Transverse colon (tissue), 4 donors: Measurements from ENCODE around the gene SLC2A9. TPM values are rescaled to one million over a fixed set of nuclear protein-coding genes. Genes with fewer than 3 reads are reported as not detected.

Source experiments
- DNase-seq: peaks from one replicate; pipeline ENCODE4 v3.0.0-alpha.2; 2019
- H3K27ac ChIP-seq, 4 donors: fragments of 200-600 bp; sonication (generic); 2 replicates each; pipeline ENCODE4 v1.5.1; 2016 to 2018; ENCODE audit warnings: inconsistent platforms in 4 of 4
- H3K27me3 ChIP-seq: fragments of 200-600 bp; sonication (generic); 2 replicates; pipeline ENCODE4 v1.5.1; 2017; ENCODE audit warnings: inconsistent platforms
- H3K36me3 ChIP-seq, 4 donors: fragments of 200-600 bp; sonication (generic); 2 replicates each; pipeline ENCODE4 v1.5.1; 2017 to 2019; ENCODE audit warnings: inconsistent platforms in 4 of 4
- H3K4me1 ChIP-seq, 4 donors: fragments of 200-600 bp; sonication (generic); 2 replicates each; pipeline ENCODE4 v1.5.1; 2017 to 2020; ENCODE audit warnings: inconsistent platforms in 4 of 4
- H3K4me3 ChIP-seq, 4 donors: fragments of 200-600 bp; sonication (generic); 1 replicate in 1 of 4; 2 replicates in 3 of 4; pipeline versions ENCODE4 v1.5.1 to v1.6.1; 2017 to 2019; ENCODE audit warnings: inconsistent platforms in 4 of 4
- H3K9me3 ChIP-seq, 2 donors: fragments of 200-600 bp; sonication (generic); 2 replicates each; pipeline ENCODE4 v1.5.1; 2017 to 2019; ENCODE audit warnings: inconsistent platforms in 2 of 2
- CTCF ChIP-seq, 5 experiments: fragments of 200-600 bp in 3 of 5; fragments of 450-650 bp in 2 of 5; sonication (generic) in 3 of 5; IDR thresholded peaks; 1 replicate in 2 of 5; 2 replicates in 3 of 5; pipeline ENCODE4 v1.5.1; 2016 to 2017; ENCODE audit warnings: antibody characterized with exemption in 5 of 5, inconsistent platforms in 3 of 5, mild to moderate bottlenecking in 2 of 5, moderate library complexity in 1 of 5
- EP300 ChIP-seq: sonication (generic); formaldehyde crosslinking; IDR thresholded peaks from one replicate; pipeline ENCODE4 v1.6.1; 2017; ENCODE audit warnings: antibody characterized with exemption, low read depth
- POLR2A ChIP-seq: fragments of 450-650 bp; IDR thresholded peaks from one replicate; pipeline ENCODE4 v1.6.1; 2016; ENCODE audit warnings: antibody characterized with exemption, mild to moderate bottlenecking, moderate library complexity
- POLR2AphosphoS5 ChIP-seq, 3 donors: sonication (generic); formaldehyde crosslinking; IDR thresholded peaks; one replicate each; pipeline ENCODE4 v1.6.1; 2016; ENCODE audit warnings: antibody characterized with exemption in 3 of 3
- WGBS, 2 donors: methylation state at CpG; one replicate each; pipeline ENCODE4 v1.1.5; 2018; ENCODE audit warnings: low coverage in 1 of 2; 5-methylcytosine and 5-hydroxymethylcytosine counted together
- in situ Hi-C, 4 donors: fragments of 200-750 bp; cut with MboI; loops; one replicate each; pipeline versions ENCODE4 v1.15.0 to v1.15.1; 2017; ENCODE audit warnings: low sequenced_read_pairs in 3 of 4, low pct_ligation_motif_present in 1 of 4, low pct_unique_long_range_greater_than_20kb in 1 of 4
- intact Hi-C: fragments of 100-400 bp; cut with DNase I; formaldehyde crosslinking; loops from one replicate; pipeline ENCODE4 v1.15.1; 2023; ENCODE audit warnings: low total_unique reads
- total RNA-seq, 4 donors: library from RNA; depleted of rRNA; stranded (reverse); fragments of >200 nt; gene quantifications; one replicate each; pipeline ENCODE4 v1.1.0, GENCODE V29; 2016

Gene SLC2A9
- total RNA-seq, 4 donors from 2014 or later: 2.2 to 4.0 (median 3.4) TPM; not detected in 1

GRCh38 chr4:9812501-9813340 is 208.6 kb downstream of the SLC2A9 start:
- H3K27me3 ChIP-seq: no peaks in the 10 kb centered on the region
- H3K4me1 ChIP-seq: no peaks in the 10 kb centered on the region
- no peak for DNase-seq
- H3K27ac ChIP-seq: no peak overlapping the region
- in situ Hi-C loops: no loop called here
- intact Hi-C loops: no loop called here
- TF ChIP-seq POLR2AphosphoS5 (IDR thresholded peaks at IDR 0.05): no peak
- no peak for TF ChIP-seq CTCF (IDR thresholded peaks at IDR 0.05)
- no peak for TF ChIP-seq EP300
- no peak for TF ChIP-seq POLR2A
- no peaks in the 10 kb centered on the region for H3K36me3 ChIP-seq
- no peaks in the 10 kb centered on the region for H3K9me3 ChIP-seq
- WGBS, 2 donors: 61 to 62% methylated on average over 4 of the region's 4 CpGs
- H3K4me3 ChIP-seq: no peak overlapping the region

GRCh38 chr4:9811806-9812205 is 209.5 kb downstream of the SLC2A9 start:
- WGBS, 2 donors: 40 to 53% methylated on average over 3 of the region's 3 CpGs
- no peak overlapping the region for H3K27ac ChIP-seq
- no peak for DNase-seq
- no peaks in the 10 kb centered on the region for H3K27me3 ChIP-seq
- in situ Hi-C loops (no loop called here), intact Hi-C loops (no loop called here)
- H3K36me3 ChIP-seq: no peaks in the 10 kb centered on the region
- H3K9me3 ChIP-seq: no peaks in the 10 kb centered on the region
- no peak overlapping the region for H3K4me3 ChIP-seq
- H3K4me1 ChIP-seq: no peaks in the 10 kb centered on the region
- TF ChIP-seq EP300: no peak
- TF ChIP-seq POLR2AphosphoS5 (IDR thresholded peaks at IDR 0.05): no peak
- no peak for TF ChIP-seq CTCF (IDR thresholded peaks at IDR 0.05)
- TF ChIP-seq POLR2A: no peak

- Histone ChIP-seq H3K27me3 (no peaks in the 10 kb centered on the region), H3K4me3 (no peak overlapping the region), H3K36me3 (no peaks in the 10 kb centered on the region), H3K9me3 (no peaks in the 10 kb centered on the region), H3K27ac (no peak overlapping the region), H3K4me1 (no peaks in the 10 kb centered on the region)
- in situ Hi-C loops (no loop called here), intact Hi-C loops (no loop called here)
- WGBS, 2 donors: 64% methylated on average over 5 of the region's 5 CpGs; no CpG with 5 or more reads in 1 of the 2 donors
- TF ChIP-seq CTCF (IDR thresholded peaks at IDR 0.05): no peak
- no peak for TF ChIP-seq EP300
- no peak for TF ChIP-seq POLR2A
- TF ChIP-seq POLR2AphosphoS5 (IDR thresholded peaks at IDR 0.05): no peak
- no peak for DNase-seq
Measured at GRCh38 chr4:9808077-9808476, 213.2 kb downstream of the SLC2A9 start.

GRCh38 chr4:9804918-9805317 is 216.4 kb downstream of the SLC2A9 start:
- no peak for DNase-seq
- H3K4me3 ChIP-seq: no peak overlapping the region
- TF ChIP-seq CTCF (IDR thresholded peaks at IDR 0.05) (no peak), EP300 (no peak), POLR2AphosphoS5 (IDR thresholded peaks at IDR 0.05) (no peak), POLR2A (no peak)
- H3K9me3 ChIP-seq: no peaks in the 10 kb centered on the region
- intact Hi-C loops (no loop called here), in situ Hi-C loops (no loop called here)
- 91 to 94% methylated on average over 3 to 5 of the region's 5 CpGs for WGBS, 2 donors
- H3K27ac ChIP-seq: no peak overlapping the region
- no peaks in the 10 kb centered on the region for H3K27me3 ChIP-seq
- H3K36me3 ChIP-seq: no peaks in the 10 kb centered on the region
- no peaks in the 10 kb centered on the region for H3K4me1 ChIP-seq
